Osteoblast (primary cell): ENCODE measurements around the gene PIGN. TPM values are rescaled to one million over a fixed set of nuclear protein-coding genes. Genes with fewer than 3 reads are reported as not detected.

ENCODE experiments used
- DNase-seq: peaks from one replicate; pipeline ENCODE4 v3.0.0; 2011; ENCODE audit warnings: low spot score, mixed read lengths; ENCODE audit not compliant: insufficient read length; ENCODE audit errors: missing footprints
- H2AFZ ChIP-seq: 2 replicates; pipeline ENCODE4 v1.6.0; 2011; ENCODE audit warnings: mild to moderate bottlenecking, low read length
- H3K27ac ChIP-seq: 2 replicates; pipeline ENCODE4 v1.5.1; 2011; ENCODE audit warnings: mild to moderate bottlenecking, low read depth, low read length, moderate library complexity
- H3K27me3 ChIP-seq: 2 replicates; pipeline ENCODE4 v1.6.0; 2012; ENCODE audit warnings: mild to moderate bottlenecking, control low read depth, inconsistent platforms, low read length, moderate library complexity; ENCODE audit not compliant: insufficient read depth
- H3K36me3 ChIP-seq: 2 replicates; pipeline ENCODE4 v1.5.1; 2011; ENCODE audit warnings: mild to moderate bottlenecking, low read length, control low read depth, moderate library complexity; ENCODE audit not compliant: insufficient read depth
- H3K4me1 ChIP-seq: 2 replicates; pipeline ENCODE4 v1.5.1; 2011; ENCODE audit warnings: mild to moderate bottlenecking, low read length, control low read depth, moderate library complexity; ENCODE audit not compliant: insufficient read depth
- H3K4me2 ChIP-seq: 2 replicates; pipeline ENCODE4 v1.6.0; 2011; ENCODE audit warnings: mild to moderate bottlenecking, low read length; ENCODE audit not compliant: insufficient read depth
- H3K4me3 ChIP-seq: fragments of 200-600 bp; sonication (generic); 3 replicates; pipeline ENCODE4 v1.5.1; 2012; ENCODE audit warnings: mild to moderate bottlenecking, low read length, inconsistent platforms; ENCODE audit not compliant: insufficient read depth
- H3K79me2 ChIP-seq: 2 replicates; pipeline ENCODE4 v1.6.0; 2012; ENCODE audit warnings: mild to moderate bottlenecking, low read length, control low read depth, inconsistent platforms; ENCODE audit not compliant: insufficient read depth
- H3K9me3 ChIP-seq: 2 replicates; pipeline ENCODE4 v1.5.1; 2011; ENCODE audit warnings: low read depth, low read length, control low read depth
- H4K20me1 ChIP-seq: 2 replicates; pipeline ENCODE4 v1.6.0; 2012; ENCODE audit warnings: mild to moderate bottlenecking, low read length, control low read depth; ENCODE audit not compliant: insufficient read depth
- CTCF ChIP-seq: IDR thresholded peaks from 2 replicates; pipeline ENCODE4 v1.5.1; 2011; ENCODE audit warnings: mild to moderate bottlenecking, low read depth, low read length, moderate library complexity; ENCODE audit errors: extremely low read depth
- total RNA-seq: library from RNA; depleted of rRNA; stranded (reverse); fragments of >200 nt; gene quantifications from 2 replicates; pipeline ENCODE4 v1.2.3, GENCODE V29; 2012

Gene PIGN
- total RNA-seq, 1 donor: 44.2 TPM

- Histone ChIP-seq H3K4me2 (no peak overlapping the region), H3K27ac (no peak overlapping the region), H3K36me3 (no peaks in the 10 kb centered on the region), H3K4me1 (no peaks in the 10 kb centered on the region), H3K9me3 (no peaks in the 10 kb centered on the region), H3K27me3 (no peaks in the 10 kb centered on the region), H4K20me1 (no peaks in the 10 kb centered on the region), H2AFZ (no peak overlapping the region), H3K4me3 (no peak overlapping the region), H3K79me2 (no peaks in the 10 kb centered on the region)
- no peak for DNase-seq
- no peak for TF ChIP-seq CTCF
Measured at GRCh38 chr18:62066102-62066818, 120.6 kb downstream of the PIGN start.

- H3K36me3 ChIP-seq: no peaks in the 10 kb centered on the region
- no peaks in the 10 kb centered on the region for H4K20me1 ChIP-seq
- no peak overlapping the region for H2AFZ ChIP-seq
- no peak overlapping the region for H3K4me2 ChIP-seq
- TF ChIP-seq CTCF: no peak
- no peaks in the 10 kb centered on the region for H3K27me3 ChIP-seq
- no peaks in the 10 kb centered on the region for H3K79me2 ChIP-seq
- no peak for DNase-seq
- no peak overlapping the region for H3K27ac ChIP-seq
- H3K9me3 ChIP-seq: no peaks in the 10 kb centered on the region
- H3K4me3 ChIP-seq: no peak overlapping the region
- H3K4me1 ChIP-seq: no peaks in the 10 kb centered on the region
Measured at GRCh38 chr18:62064361-62064760, 122.5 kb downstream of the PIGN start.

- H2AFZ ChIP-seq: no peak overlapping the region
- no peaks in the 10 kb centered on the region for H3K9me3 ChIP-seq
- no peak for TF ChIP-seq CTCF
Measured at GRCh38 chr18:62061821-62062478, 124.9 kb downstream of the PIGN start.

GRCh38 chr18:62060820-62061219, 126.0 kb downstream of the PIGN start:
- Histone ChIP-seq H3K4me2 (no peak overlapping the region), H3K27me3 (no peaks in the 10 kb centered on the region), H4K20me1 (no peaks in the 10 kb centered on the region), H2AFZ (no peak overlapping the region), H3K4me3 (no peak overlapping the region), H3K9me3 (no peaks in the 10 kb centered on the region), H3K27ac (no peak overlapping the region), H3K79me2 (no peaks in the 10 kb centered on the region), H3K36me3 (no peaks in the 10 kb centered on the region), H3K4me1 (no peaks in the 10 kb centered on the region)
- TF ChIP-seq CTCF: no peak
- no peak for DNase-seq

More at GRCh38 chr18:62061821-62062478, 124.9 kb downstream of the PIGN start:
- H4K20me1 ChIP-seq: no peaks in the 10 kb centered on the region
- no peak overlapping the region for H3K27ac ChIP-seq
- no peaks in the 10 kb centered on the region for H3K27me3 ChIP-seq
- H3K79me2 ChIP-seq: no peaks in the 10 kb centered on the region
- H3K4me1 ChIP-seq: no peaks in the 10 kb centered on the region
- no peak overlapping the region for H3K4me3 ChIP-seq
- no peak for DNase-seq
- no peak overlapping the region for H3K4me2 ChIP-seq
- no peaks in the 10 kb centered on the region for H3K36me3 ChIP-seq
